Endothelial cell of umbilical vein (primary cell): ENCODE results near the gene ADGRL3. TPM values are rescaled to one million over a fixed set of nuclear protein-coding genes. Genes with fewer than 3 reads are reported as not detected.

Experiments
- BruUV-seq: library from RNA; stranded (reverse); fragments of 400-500 nt; replicated peaks from 2 replicates; lab custom pipeline; 2021; lab: Mats Ljungman, UMichigan
- CTCF ChIA-PET: fragments of 300-600, 350-600 bp; sonication (Branson Sonifier 250); formaldehyde crosslinking; loops from one replicate; lab custom pipeline; 2021; ENCODE audit warnings: antibody characterized with exemption, inconsistent platforms; lab: Charles Lee
- POLR2A ChIA-PET: fragments of 300-600, 350-600 bp; sonication (Branson Sonifier 250); formaldehyde crosslinking; loops from one replicate; lab custom pipeline; 2021; ENCODE audit warnings: antibody characterized with exemption, inconsistent platforms; lab: Charles Lee
- DNase-seq: peaks from one replicate; pipeline ENCODE4 v3.0.0-alpha.2; 2011; ENCODE audit warnings: low read depth, low spot score
- FAIRE-seq: peaks from 2 replicates; lab custom pipeline; 2011; peaks lifted over from hg19 to GRCh38; lab: Jason Lieb, UNC
- H2AFZ ChIP-seq: 2 replicates; pipeline ENCODE4 v1.6.0; 2012; ENCODE audit warnings: low read depth, low read length, control low read depth, inconsistent platforms
- H3K27ac ChIP-seq: 2 replicates; pipeline ENCODE4 v1.5.1; 2011; ENCODE audit warnings: low read depth, mild to moderate bottlenecking, control low read depth, low read length, moderate library complexity; ENCODE audit not compliant: insufficient read depth
- H3K27me3 ChIP-seq, 2 experiments: 2 replicates each; pipeline versions ENCODE4 v1.6.0 to v1.6.1; 2011; ENCODE audit warnings: low read length in 2 of 2, mixed read lengths in 1 of 2; ENCODE audit not compliant: control insufficient read depth in 2 of 2, insufficient read depth in 2 of 2
- H3K36me3 ChIP-seq, 2 experiments: 2 replicates in 1 of 2; 3 replicates in 1 of 2; pipeline ENCODE4 v1.5.1; 2011; ENCODE audit warnings: low read length in 2 of 2, mild to moderate bottlenecking in 1 of 2, moderate library complexity in 1 of 2; ENCODE audit not compliant: control insufficient read depth in 2 of 2, insufficient read depth in 2 of 2; ENCODE audit errors: extremely low read depth in 1 of 2
- H3K4me1 ChIP-seq: 3 replicates; pipeline ENCODE4 v1.5.1; 2011; ENCODE audit warnings: mild to moderate bottlenecking, low read length; ENCODE audit not compliant: control insufficient read depth, insufficient read depth; ENCODE audit errors: extremely low read depth
- H3K4me2 ChIP-seq: 2 replicates; pipeline ENCODE4 v1.6.1; 2011; ENCODE audit warnings: low read length, control low read depth, mixed read lengths; ENCODE audit not compliant: insufficient read depth
- H3K4me3 ChIP-seq, 3 experiments: fragments of 200-600 bp in 1 of 3; sonication (generic), shearing (Covaris generic) in 1 of 3; replicated peaks in 1 of 3; 2 replicates each; pipeline ENCODE4 v1.5.1; 2011 to 2016; ENCODE audit warnings: control low read depth in 3 of 3, low read length in 3 of 3, mild to moderate bottlenecking in 2 of 3, inconsistent platforms in 1 of 3, low read depth in 1 of 3, moderate library complexity in 1 of 3; ENCODE audit not compliant: insufficient read depth in 1 of 3
- H3K79me2 ChIP-seq: 2 replicates; pipeline ENCODE4 v1.6.0; 2012; ENCODE audit warnings: low read length, inconsistent platforms; ENCODE audit not compliant: control insufficient read depth, insufficient read depth
- H3K9ac ChIP-seq: replicated peaks from 2 replicates; pipeline ENCODE3; 2011; ENCODE audit warnings: low read length, control low read depth; ENCODE audit not compliant: insufficient read depth; ENCODE audit errors: extremely low read depth
- H3K9me1 ChIP-seq: replicated peaks from 3 replicates; pipeline ENCODE4 v1.6.0; 2011; ENCODE audit warnings: mild to moderate bottlenecking, low read length; ENCODE audit not compliant: control insufficient read depth, insufficient read depth; ENCODE audit errors: extremely low read depth
- H3K9me3 ChIP-seq: replicated peaks from 2 replicates; pipeline ENCODE4 v1.5.1; 2012; ENCODE audit warnings: low read length, inconsistent platforms; ENCODE audit not compliant: control insufficient read depth, insufficient read depth
- H4K20me1 ChIP-seq: replicated peaks from 2 replicates; pipeline ENCODE3; 2011; ENCODE audit warnings: mild to moderate bottlenecking, low read length; ENCODE audit not compliant: control insufficient read depth, insufficient read depth; ENCODE audit errors: extremely low read depth
- CTCF ChIP-seq, 2 donors: IDR thresholded peaks; 1 replicate in 1 of 2; 2 replicates in 1 of 2; pipeline ENCODE4 v1.5.1; 2011; ENCODE audit warnings: low read length in 2 of 2, mild to moderate bottlenecking in 2 of 2, moderate library complexity in 2 of 2, control low read depth in 1 of 2, inconsistent platforms in 1 of 2, low read depth in 1 of 2; ENCODE audit not compliant: insufficient read depth in 1 of 2; ENCODE audit errors: extremely low read depth in 1 of 2
- EZH2 ChIP-seq: IDR thresholded peaks from 2 replicates; pipeline ENCODE4 v1.6.1; 2012; ENCODE audit warnings: borderline replicate concordance, low read depth, mild to moderate bottlenecking, moderate library complexity, low read length, inconsistent platforms; ENCODE audit not compliant: severe bottlenecking
- FOS ChIP-seq: IDR thresholded peaks from 2 replicates; pipeline ENCODE4 v1.6.1; 2011; ENCODE audit warnings: mild to moderate bottlenecking, low read length, moderate library complexity, borderline replicate concordance; ENCODE audit not compliant: insufficient read depth
- GATA2 ChIP-seq: IDR thresholded peaks from 2 replicates; pipeline ENCODE4 v1.7.0; 2011; ENCODE audit warnings: low read depth, mild to moderate bottlenecking, moderate library complexity, mixed read lengths, low read length; ENCODE audit not compliant: insufficient read length, insufficient read depth
- JUN ChIP-seq: IDR thresholded peaks from 2 replicates; pipeline ENCODE4 v1.6.1; 2011; ENCODE audit warnings: borderline replicate concordance, low read depth; ENCODE audit not compliant: insufficient read length, insufficient read depth
- MAX ChIP-seq: IDR thresholded peaks from 2 replicates; pipeline ENCODE4 v1.6.1; 2011; ENCODE audit not compliant: insufficient read depth, insufficient read length
- MYC ChIP-seq: IDR thresholded peaks from one replicate; pipeline ENCODE4 v1.6.1; 2011; ENCODE audit warnings: mild to moderate bottlenecking, low read depth, low read length
- POLR2A ChIP-seq: IDR thresholded peaks from 2 replicates; pipeline ENCODE4 v1.6.1; 2012; ENCODE audit warnings: low read depth, mild to moderate bottlenecking, control low read depth, low read length
- POLR2AphosphoS5 ChIP-seq: IDR thresholded peaks from 2 replicates; pipeline ENCODE4 v1.6.1; 2012; ENCODE audit warnings: low read depth, mild to moderate bottlenecking, control low read depth, low read length, moderate library complexity; ENCODE audit not compliant: insufficient read depth
- dilution Hi-C: fragments of 300-500 bp; cut with MboI; formaldehyde crosslinking; loops from one replicate; pipeline ENCODE4 v1.15.0; 2019; ENCODE audit warnings: low sequenced_read_pairs; ENCODE audit not compliant: extremely low pct_ligation_motif_present
- intact Hi-C: fragments of 100-400 bp; cut with micrococcal nuclease; formaldehyde crosslinking; loops from one replicate; pipeline ENCODE4 v1.10.0; 2022
- polyA plus RNA-seq, 4 experiments: library from polyadenylated mRNA; depleted of rRNA in 3 of 4; stranded (reverse) in 3 of 4; unstranded in 1 of 4; fragments of >200 nt; gene quantifications; 2 replicates each; pipeline versions ENCODE4 v1.2.1 to v1.2.3, GENCODE V29; 2011 to 2012; ENCODE audit warnings: missing spikeins in 1 of 4
- total RNA-seq: library from RNA; stranded (reverse); gene quantifications from 2 replicates; pipeline ENCODE4 v1.2.3, GENCODE V29; 2021

The ADGRL3 gene
- total and polyA plus RNA-seq, 2 donors (not counting 3 experiments of a cell fraction or from before 2014, with no cell fraction given), result not detected

DNA sequence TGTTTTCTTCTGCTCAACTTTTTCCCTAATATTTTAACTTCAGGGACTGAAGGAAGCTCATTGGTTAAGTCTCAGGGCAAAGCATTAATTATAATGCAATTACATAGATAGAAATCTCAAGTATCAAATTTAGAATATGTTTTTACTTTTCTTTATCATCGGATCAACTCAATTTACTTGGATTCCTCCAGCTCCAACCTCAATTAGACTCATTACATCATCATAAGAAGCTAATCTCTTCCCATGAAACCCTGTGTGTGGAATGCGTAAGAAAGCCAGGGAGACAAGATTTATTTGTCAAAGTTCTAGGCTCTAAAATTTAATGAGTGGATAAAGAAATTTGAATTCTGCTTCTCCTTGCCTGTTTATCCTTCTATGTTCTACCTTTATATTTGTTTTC lies 918.4 kb downstream of the ADGRL3 start:
- H2AFZ ChIP-seq, result no peak overlapping the region
- no peak for TF ChIP-seq CTCF (IDR thresholded peaks at IDR 0.05; ENCODE audit: extremely low read depth in 1 of 2, insufficient read depth in 1 of 2, low read depth in 1 of 2, low read length in 2 of 2)
- no peak for TF ChIP-seq POLR2A
- no peak for TF ChIP-seq MYC
- TF ChIP-seq GATA2, result no peak
- no peak for TF ChIP-seq FOS
- no peak for TF ChIP-seq JUN
- no peak for TF ChIP-seq POLR2AphosphoS5
- TF ChIP-seq EZH2, result no peak
- no peak for TF ChIP-seq MAX
- DNase-seq, result no peak
- no peak overlapping the region for H3K4me3 ChIP-seq
- no peaks in the 10 kb centered on the region for H3K79me2 ChIP-seq
- no peak overlapping the region for H3K4me2 ChIP-seq
- no peak overlapping the region for H3K9ac ChIP-seq
- H3K9me1 ChIP-seq, result no peaks in the 10 kb centered on the region
- FAIRE-seq, result no peak
- ChIA-PET CTCF (no interaction called here), POLR2A (no interaction called here)
- no TSS peak for BruUV-seq
- H3K36me3 ChIP-seq, result no peaks in the 10 kb centered on the region
- H4K20me1 ChIP-seq, result no peaks in the 10 kb centered on the region
- H3K4me1 ChIP-seq, result no peaks in the 10 kb centered on the region
- dilution Hi-C loops, result no loop called here
- H3K9me3 ChIP-seq, result no peaks in the 10 kb centered on the region
- H3K27ac ChIP-seq, result no peak overlapping the region
- intact Hi-C loops, result no loop called here
- H3K27me3 ChIP-seq, result no peaks in the 10 kb centered on the region
